LNCaP clone FGC (cell line): Measurements from ENCODE around the gene MAN1A1.

ENCODE experiments used
- DNase-seq: peaks from one replicate; pipeline ENCODE4 v3.0.0-alpha.2; 2011; ENCODE audit warnings: low read depth
- H3K4me3 ChIP-seq: 2 replicates; pipeline ENCODE4 v1.5.1; 2011; ENCODE audit warnings: mild to moderate bottlenecking, low read depth, low read length, control low read depth
- CTCF ChIP-seq: IDR thresholded peaks from 2 replicates; pipeline ENCODE4 v1.5.1; 2012; ENCODE audit warnings: mild to moderate bottlenecking; ENCODE audit not compliant: control insufficient read depth, insufficient read depth; ENCODE audit errors: extremely low read depth

The MAN1A1 gene

GRCh38 chr6:119148825-119149525 is 200.6 kb downstream of the MAN1A1 start:
- H3K4me3 ChIP-seq, result no peak overlapping the region
- TF ChIP-seq CTCF, result no peak
- no peak for DNase-seq

- peak; percentile 62 for TF ChIP-seq CTCF
- no peak overlapping the region for H3K4me3 ChIP-seq
- peak; percentile 65 for DNase-seq
Measured at GRCh38 chr6:119148098-119148824, 201.3 kb downstream of the MAN1A1 start.

- no peak for TF ChIP-seq CTCF
- DNase-seq, result no peak
- H3K4me3 ChIP-seq, result no peak overlapping the region
Measured at GRCh38 chr6:119147101-119148053, 202.2 kb downstream of the MAN1A1 start.

- no peak overlapping the region for H3K4me3 ChIP-seq
- peak; percentile 69 for DNase-seq
- no peak for TF ChIP-seq CTCF
Measured at GRCh38 chr6:119145111-119145510, 204.4 kb downstream of the MAN1A1 start.

GRCh38 chr6:119142637-119143036 is 206.9 kb downstream of the MAN1A1 start:
- DNase-seq, result no peak
- TF ChIP-seq CTCF, result no peak
- no peak overlapping the region for H3K4me3 ChIP-seq

- no peak overlapping the region for H3K4me3 ChIP-seq
- DNase-seq, result no peak
- TF ChIP-seq CTCF, result no peak
Measured at GRCh38 chr6:119142041-119142440, 207.5 kb downstream of the MAN1A1 start.
